AG09319 (cell line): ENCODE data around the gene SPRING1.

ENCODE experiments used
- DNase-seq: peaks from one replicate; pipeline ENCODE4 v3.0.0-alpha.2; 2010; ENCODE audit warnings: low read depth; ENCODE audit errors: extremely low read depth
- TF ChIP-seq, protein P1 (sequence below): IDR thresholded peaks from 2 replicates; pipeline ENCODE4 v1.5.1; 2011; ENCODE audit warnings: low read depth, mild to moderate bottlenecking, inconsistent platforms, low read length, moderate library complexity

SPRING1 gene

DNA sequence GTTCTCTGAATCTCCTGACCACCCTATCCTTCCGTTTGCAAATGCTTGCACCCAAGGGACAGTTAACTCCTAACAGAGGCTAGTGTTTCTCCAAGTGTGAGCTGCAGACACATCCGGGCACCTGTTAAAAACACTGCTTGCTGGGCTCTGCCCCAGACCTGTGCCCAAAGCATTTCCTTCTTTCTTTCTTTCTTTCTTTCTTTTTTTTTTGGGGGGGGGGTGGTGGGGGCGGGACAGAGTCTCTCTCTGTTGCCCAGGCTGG lies 42.5 kb downstream of the SPRING1 start:
- DNase-seq: no peak
- TF ChIP-seq, protein P1, sequence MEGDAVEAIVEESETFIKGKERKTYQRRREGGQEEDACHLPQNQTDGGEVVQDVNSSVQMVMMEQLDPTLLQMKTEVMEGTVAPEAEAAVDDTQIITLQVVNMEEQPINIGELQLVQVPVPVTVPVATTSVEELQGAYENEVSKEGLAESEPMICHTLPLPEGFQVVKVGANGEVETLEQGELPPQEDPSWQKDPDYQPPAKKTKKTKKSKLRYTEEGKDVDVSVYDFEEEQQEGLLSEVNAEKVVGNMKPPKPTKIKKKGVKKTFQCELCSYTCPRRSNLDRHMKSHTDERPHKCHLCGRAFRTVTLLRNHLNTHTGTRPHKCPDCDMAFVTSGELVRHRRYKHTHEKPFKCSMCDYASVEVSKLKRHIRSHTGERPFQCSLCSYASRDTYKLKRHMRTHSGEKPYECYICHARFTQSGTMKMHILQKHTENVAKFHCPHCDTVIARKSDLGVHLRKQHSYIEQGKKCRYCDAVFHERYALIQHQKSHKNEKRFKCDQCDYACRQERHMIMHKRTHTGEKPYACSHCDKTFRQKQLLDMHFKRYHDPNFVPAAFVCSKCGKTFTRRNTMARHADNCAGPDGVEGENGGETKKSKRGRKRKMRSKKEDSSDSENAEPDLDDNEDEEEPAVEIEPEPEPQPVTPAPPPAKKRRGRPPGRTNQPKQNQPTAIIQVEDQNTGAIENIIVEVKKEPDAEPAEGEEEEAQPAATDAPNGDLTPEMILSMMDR: no peak

DNA sequence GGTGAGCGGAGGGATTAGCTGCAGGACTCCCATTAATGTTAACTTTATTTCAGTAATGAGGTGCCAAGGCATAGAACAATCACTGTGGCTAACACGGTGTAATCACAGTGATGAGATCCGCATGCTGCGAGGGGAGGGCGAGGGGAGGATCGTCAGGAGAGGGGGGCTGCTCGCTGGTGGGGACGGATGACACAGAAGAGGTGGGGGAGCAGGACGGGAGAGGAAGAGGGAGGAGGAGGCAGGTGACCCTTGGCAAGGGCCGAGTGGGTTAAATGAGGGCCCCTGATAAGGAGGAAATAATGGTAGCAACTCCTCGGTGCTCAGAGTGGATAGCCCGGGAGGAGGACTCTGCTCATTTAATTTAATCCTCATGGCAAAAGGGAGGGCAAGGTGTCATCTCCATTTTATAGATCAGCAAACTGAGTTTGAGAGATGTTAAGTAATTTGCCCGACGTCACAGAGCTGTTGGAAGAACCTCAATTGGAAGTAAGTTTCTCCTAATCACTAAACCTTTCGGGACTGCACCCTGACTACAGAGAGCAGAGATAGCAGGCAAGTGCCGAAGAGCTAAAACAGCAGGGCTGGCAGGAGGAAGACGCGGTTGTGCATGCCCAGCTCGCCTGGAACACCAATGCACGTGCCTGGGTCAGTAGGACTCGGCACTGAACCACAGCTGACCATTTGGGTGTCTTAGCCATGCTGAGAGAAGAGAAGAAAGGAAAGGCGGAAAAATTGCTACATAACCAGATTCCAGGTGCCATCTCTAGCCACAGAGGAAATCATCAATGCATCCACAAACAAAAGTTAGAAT lies 43.0 kb downstream of the SPRING1 start:
- TF ChIP-seq, protein P1: no peak
- no peak for DNase-seq

DNA sequence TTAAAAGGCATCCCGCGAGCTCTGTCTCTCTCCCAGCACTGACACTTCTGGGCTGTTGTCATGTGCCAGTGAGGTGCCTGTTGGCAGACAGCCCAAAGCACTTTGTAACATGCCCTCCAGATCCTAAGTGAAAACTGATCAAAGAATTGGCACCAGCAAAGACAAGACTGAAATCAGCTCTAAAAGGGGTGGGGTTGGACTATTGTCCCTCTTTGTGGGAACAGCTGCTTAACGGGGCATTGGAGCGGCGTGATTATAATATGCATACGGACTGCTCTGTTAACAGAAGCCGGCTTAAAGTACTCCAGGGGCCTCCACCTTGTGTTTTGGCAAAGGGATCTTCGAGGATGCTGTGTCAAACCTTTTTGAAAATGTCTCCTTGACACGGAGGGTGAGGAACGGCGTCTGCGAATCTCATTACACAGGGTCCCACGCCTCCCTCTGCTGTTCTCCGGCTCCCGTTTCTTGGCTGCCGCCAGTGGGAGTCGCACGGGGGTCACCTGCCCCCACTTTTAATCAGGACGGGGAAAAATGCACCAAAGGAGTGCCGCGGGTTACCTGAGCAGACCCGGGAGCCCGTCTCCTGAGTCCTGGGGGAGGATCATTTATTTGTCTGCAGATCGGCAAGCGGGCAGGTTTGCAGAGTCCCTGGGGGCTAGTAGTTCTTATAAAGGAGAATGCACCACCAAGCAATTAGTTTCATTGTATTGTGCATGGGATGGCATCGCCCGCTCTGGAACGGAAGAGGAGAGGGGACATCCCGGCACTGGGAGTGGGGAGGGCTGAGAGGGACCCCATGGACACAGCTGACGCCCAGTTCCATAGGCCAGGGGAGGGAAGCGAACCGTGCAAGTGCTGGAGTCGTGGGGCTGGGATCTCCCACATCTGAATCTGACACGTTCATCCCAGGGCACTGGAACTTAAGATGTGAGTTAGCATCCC lies 44.3 kb downstream of the SPRING1 start:
- TF ChIP-seq, protein P1: no peak
- DNase-seq: no peak

DNA sequence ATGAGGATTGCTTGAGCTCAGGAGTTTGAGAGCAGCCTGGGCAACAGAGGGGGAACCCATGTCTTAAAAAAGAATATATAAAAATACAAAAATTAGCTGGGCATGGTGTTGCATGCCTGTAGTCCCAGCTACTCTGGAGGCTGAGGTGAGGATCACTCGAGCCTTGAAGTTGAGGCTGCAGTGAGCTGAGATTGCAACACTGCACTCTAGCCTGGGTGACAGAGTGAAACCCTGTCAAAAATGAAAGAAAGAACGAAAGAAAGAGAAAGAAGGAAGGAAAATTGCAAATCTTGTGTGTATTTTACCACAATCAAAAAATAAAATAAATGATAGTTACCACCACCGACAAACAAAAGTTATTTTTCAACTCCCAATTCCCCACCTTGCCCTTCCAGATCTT lies 45.3 kb downstream of the SPRING1 start:
- DNase-seq: no peak
- TF ChIP-seq, protein P1: no peak

DNA sequence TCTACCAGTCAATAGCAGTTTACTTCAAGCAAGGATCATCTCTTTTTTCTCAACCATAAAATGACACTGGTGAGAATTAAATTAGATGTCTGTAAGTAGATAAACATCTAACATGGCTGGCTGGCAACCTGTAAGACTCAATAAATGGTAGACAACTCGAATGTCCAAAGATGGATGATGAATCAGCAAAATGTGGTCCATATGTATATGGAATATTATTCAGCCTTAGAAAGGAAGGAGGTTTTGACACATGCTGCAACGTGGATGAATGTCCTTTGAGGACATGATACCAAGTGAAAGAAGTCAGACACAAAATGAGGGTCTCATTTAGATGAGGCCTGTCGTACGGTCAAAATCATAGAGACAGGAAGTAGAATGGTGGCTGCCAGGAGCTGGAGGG lies 46.2 kb downstream of the SPRING1 start:
- DNase-seq: no peak
- TF ChIP-seq, protein P1: no peak

DNA sequence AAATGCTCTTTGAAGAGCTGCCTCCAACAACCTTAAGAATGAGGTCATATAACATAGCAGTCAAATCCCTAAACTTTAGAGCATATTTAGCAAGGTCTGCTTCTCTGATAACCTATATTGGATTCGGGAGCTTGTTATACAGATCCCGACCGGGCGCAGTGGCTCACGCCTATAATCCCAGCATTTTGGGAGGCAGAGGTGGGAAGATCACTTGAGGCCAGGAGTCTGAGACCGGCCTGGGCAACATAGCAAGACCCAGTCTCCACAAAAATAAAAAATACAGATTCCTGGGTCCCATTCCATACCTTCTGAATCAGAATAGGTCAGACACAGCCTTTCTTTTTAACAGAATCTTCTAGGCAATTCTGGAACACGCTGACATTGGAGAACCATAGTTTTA lies 46.7 kb downstream of the SPRING1 start:
- TF ChIP-seq, protein P1: no peak
- DNase-seq: no peak

DNA sequence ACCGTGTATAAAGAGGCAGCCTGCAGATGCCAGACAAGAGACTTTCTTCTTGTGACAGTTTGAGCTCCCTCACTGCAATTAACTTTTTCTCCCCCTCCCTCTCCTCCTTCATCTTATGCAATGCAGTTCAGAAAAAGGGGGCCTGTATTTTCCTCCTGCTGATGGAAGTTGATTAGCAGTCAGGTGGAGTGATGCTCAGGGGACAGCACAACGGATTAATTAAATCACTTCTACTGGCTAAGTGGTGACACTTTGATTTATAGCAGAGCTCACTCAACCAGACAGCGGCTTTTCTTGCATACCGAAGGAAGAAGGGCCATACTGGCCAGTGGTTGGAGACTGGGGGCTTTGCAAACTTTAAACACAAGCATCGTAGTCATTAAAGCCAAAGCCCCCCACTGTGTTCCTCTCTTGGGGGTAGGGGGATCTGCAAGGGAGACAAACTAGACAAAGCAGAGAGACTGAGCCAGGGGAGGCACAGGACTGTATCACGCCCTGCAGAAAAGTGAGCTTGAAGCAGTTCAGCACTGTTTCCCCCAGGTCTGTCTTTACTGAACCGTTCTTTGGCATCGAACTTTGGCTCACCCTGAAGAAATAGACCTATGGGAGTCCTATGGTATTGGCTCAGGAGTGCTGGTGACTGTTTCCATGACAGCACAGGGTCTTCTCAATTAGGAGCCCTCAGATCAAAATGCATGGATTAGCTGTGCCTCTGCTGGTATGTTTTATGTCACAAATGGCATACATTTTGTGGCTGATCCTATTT lies 47.7 kb downstream of the SPRING1 start:
- no peak for DNase-seq
- TF ChIP-seq, protein P1: no peak
